Measurements from ENCODE around the gene SH3GL1. TPM values are rescaled to one million over a fixed set of nuclear protein-coding genes. Genes with fewer than 3 reads are reported as not detected.

Gene SH3GL1
- total RNA-seq, 1 donor from 2014 or later: 96.6 TPM

DNA sequence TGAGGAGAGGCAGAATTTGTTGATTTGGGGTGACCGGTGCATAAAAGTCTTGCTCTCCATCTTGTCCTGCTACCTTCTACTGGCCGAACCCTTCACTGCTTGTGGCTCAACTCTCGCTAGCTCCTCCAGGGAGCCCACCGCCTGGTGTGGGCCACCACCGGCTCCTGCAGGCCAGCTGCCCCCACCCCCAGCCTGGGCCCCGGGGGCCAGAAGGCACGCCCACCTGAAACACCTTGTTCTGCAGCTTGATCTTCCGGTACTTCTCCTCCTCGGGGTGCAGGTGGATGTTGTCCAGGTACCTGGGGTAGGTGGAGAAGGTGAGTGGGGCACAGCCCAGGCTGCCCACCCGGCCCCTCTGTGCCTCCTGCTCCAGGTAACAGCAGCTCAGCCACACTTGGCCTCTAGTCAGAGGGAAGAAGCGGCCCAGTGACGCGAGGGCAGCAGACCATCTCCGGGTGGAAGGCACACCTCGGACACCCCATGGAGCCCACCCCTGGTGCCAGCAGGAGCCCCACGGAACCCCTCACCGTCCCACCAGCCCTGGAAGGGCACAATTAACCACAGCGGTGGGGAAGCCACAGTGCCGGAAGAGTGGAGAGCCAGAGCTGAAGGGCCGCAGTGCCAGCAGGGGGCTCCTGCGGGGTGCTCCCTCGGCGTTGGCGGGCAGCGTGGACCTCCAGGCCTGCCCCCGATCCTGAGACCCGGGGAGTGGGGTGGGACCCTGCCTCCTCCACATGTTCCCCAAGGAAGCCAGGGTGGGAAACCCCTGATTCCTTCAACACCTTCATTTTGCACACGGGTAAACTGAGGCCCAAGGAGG is 47.2 kb upstream of the SH3GL1 start:
- no peak for DNase-seq (ENCODE audit: low spot score)
- Mint-ChIP-seq H3K4me3 (ENCODE audit: unreplicated experiment) (no peak overlapping the region), H3K36me3 (ENCODE audit: low read depth) (peaks cover 14% of the 10 kb centered on the region), H3K9me3 (ENCODE audit: low read depth) (no peaks in the 10 kb centered on the region), H3K4me1 (ENCODE audit: low read depth) (no peaks in the 10 kb centered on the region), H3K27me3 (ENCODE audit: low read depth) (no peaks in the 10 kb centered on the region), H3K27ac (ENCODE audit: unreplicated experiment) (no peak overlapping the region)
- TF ChIP-seq, protein P1, sequence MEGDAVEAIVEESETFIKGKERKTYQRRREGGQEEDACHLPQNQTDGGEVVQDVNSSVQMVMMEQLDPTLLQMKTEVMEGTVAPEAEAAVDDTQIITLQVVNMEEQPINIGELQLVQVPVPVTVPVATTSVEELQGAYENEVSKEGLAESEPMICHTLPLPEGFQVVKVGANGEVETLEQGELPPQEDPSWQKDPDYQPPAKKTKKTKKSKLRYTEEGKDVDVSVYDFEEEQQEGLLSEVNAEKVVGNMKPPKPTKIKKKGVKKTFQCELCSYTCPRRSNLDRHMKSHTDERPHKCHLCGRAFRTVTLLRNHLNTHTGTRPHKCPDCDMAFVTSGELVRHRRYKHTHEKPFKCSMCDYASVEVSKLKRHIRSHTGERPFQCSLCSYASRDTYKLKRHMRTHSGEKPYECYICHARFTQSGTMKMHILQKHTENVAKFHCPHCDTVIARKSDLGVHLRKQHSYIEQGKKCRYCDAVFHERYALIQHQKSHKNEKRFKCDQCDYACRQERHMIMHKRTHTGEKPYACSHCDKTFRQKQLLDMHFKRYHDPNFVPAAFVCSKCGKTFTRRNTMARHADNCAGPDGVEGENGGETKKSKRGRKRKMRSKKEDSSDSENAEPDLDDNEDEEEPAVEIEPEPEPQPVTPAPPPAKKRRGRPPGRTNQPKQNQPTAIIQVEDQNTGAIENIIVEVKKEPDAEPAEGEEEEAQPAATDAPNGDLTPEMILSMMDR (IDR thresholded peaks at IDR 0.05): no peak

DNA sequence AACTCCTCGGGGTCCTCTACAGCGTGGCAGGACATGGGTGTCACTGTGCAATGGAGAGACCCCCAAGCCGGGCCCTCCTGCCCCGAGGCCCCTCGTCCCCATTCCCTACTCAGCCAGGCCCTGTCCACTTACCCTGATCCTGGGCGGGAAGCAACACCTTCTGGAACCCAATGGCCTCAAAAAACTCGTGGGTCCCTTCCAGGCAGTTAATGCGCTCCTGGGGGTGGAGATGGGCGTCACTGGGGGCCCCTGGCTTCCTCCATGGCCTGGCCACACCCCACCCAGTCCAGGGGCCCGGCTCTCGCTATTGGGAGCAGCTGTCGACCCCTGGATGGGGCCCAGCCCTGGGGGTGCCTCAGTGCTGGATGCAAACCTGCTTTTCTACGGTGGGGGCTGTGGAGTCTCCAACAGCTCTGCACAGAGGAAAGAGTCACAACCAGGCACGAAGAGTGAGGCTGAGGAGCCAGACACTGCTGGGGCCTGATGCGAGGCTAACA is 46.4 kb upstream of the SH3GL1 start:
- no peak for DNase-seq (ENCODE audit: low spot score)
- Mint-ChIP-seq H3K9me3 (ENCODE audit: low read depth) (no peaks in the 10 kb centered on the region), H3K27me3 (ENCODE audit: low read depth) (no peaks in the 10 kb centered on the region), H3K36me3 (ENCODE audit: low read depth) (peaks cover 13% of the 10 kb centered on the region), H3K4me3 (ENCODE audit: unreplicated experiment) (no peak overlapping the region), H3K27ac (ENCODE audit: unreplicated experiment) (no peak overlapping the region), H3K4me1 (ENCODE audit: low read depth) (no peaks in the 10 kb centered on the region)
- TF ChIP-seq, protein P1 (IDR thresholded peaks at IDR 0.05): no peak

DNA sequence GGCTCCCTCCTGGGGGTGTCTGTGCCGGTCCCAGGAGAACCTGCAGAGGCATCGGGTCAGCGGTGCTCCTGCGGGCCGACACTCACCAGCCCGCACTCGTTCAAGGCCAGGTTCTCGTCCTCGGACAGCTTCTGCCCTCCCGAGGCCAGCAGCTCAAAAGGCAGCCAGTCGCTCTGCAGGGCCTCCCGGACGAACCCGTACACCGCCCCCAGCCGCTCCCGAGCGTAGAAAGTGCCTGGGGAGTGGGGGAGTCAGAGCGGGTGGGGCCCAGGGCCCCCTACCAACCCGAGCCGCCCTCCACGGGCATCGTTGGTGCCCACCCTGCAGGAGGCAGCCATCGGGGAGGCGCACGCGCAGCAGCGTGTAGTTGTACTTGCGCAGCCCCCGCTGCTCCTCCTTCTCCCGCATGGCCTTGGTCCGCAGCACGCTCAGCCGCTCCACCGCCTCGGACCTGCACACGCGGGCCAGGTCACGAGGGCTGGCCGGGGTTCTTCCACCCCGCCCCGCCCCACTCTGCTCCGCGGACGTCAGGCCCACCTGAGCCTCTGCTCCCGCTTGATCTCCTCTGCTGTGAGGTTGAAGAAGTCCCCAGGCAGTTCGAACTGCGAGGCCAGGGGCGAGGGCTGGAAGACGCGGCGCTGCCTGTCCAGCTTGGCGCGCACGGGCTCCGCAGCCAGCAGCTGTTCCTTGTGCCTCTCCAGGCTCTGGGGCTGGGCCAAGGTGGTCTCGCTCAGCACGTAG is 45.8 kb upstream of the SH3GL1 start:
- no peak for DNase-seq (ENCODE audit: low spot score)
- no peak overlapping the region for H3K27ac Mint-ChIP-seq (ENCODE audit: unreplicated experiment)
- peaks cover 13% of the 10 kb centered on the region for H3K36me3 Mint-ChIP-seq (ENCODE audit: low read depth)

DNA sequence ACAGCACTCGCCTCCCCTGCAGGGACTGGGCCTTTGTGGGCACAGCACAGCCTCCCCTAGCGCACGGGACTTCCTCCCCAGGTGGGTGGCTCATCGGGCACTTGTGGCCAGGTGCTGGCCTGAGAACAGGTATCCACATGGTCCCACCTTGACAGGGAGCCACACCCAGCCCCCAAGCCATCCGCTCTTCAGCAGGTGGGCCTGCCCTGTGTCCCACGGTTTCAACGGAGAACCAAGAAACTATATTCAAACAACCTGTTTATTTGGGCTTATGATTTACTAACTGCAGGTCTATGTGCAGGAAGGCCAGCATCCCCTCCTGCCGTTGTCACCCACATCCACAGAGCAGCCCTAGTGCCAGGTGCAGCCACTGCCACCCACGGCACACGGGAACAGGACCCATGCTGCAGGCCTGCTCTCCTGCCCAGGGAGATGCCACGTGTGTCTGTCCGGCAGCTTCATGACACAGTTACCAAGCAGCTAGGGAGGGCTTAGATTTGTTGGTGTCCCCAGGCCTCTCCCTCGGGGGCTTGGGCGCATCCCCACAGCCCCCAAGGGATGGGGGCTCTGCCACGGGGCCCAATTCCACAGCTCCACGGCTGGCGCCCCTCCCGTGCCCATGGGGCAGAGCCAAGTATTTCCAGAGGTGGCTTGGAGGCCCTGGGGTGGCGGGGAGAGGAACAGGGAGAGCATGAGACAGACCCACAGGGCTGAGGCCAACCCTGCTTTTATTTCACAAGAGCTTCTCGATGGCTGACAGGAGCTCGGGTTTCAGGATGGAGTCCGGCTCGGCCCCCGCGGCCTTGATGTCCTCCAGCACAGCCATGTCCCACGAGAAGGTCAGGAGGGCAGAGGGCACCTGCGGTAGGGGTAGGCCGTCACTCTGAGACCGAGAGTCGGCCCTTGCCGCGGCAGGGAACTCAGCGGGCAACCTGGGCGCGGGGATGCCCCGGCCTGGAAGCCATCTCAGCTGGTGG is 44.7 kb upstream of the SH3GL1 start:
- Mint-ChIP-seq H3K4me1 (ENCODE audit: low read depth) (no peaks in the 10 kb centered on the region), H3K27ac (ENCODE audit: unreplicated experiment) (no peak overlapping the region), H3K9me3 (ENCODE audit: low read depth) (no peaks in the 10 kb centered on the region), H3K27me3 (ENCODE audit: low read depth) (no peaks in the 10 kb centered on the region), H3K36me3 (ENCODE audit: low read depth) (peaks cover 9% of the 10 kb centered on the region), H3K4me3 (ENCODE audit: unreplicated experiment) (no peak overlapping the region)
- DNase-seq (ENCODE audit: low spot score): no peak
- TF ChIP-seq, protein P1 (IDR thresholded peaks at IDR 0.05): no peak

More for the DNA sequence above, 45.8 kb upstream of the SH3GL1 start:
- TF ChIP-seq, protein P1 (IDR thresholded peaks at IDR 0.05): no peak
- Mint-ChIP-seq H3K4me1 (ENCODE audit: low read depth) (no peaks in the 10 kb centered on the region), H3K9me3 (ENCODE audit: low read depth) (no peaks in the 10 kb centered on the region), H3K27me3 (ENCODE audit: low read depth) (no peaks in the 10 kb centered on the region), H3K4me3 (ENCODE audit: unreplicated experiment) (no peak overlapping the region)

All from chondrocyte (in vitro differentiated cells).